AG04449 (cell line): Measurements from ENCODE around the gene ASPRV1.
A peak's percentile ranks its signal among the peaks of the same experiment; 100 is the strongest.

Source experiments
- CTCF ChIA-PET: fragments of 350-600 bp; formaldehyde crosslinking; extraction: SDS; loops from one replicate; lab custom pipeline; 2021; ENCODE audit warnings: antibody characterized with exemption; lab: Yijun Ruan, JAX
- POLR2A ChIA-PET: fragments of 400-600, 350-600 bp; formaldehyde crosslinking; extraction: SDS; loops from one replicate; lab custom pipeline; 2020; ENCODE audit warnings: antibody characterized with exemption, inconsistent platforms; lab: Yijun Ruan, JAX
- DNase-seq: peaks from one replicate; pipeline ENCODE4 v3.0.0-alpha.2; 2010; ENCODE audit warnings: low read depth, low spot score
- H3K4me3 ChIP-seq: 2 replicates; pipeline ENCODE4 v1.5.1; 2011; ENCODE audit warnings: low read depth, mild to moderate bottlenecking, control low read depth, low read length
- CTCF ChIP-seq: IDR thresholded peaks from one replicate; pipeline ENCODE4 v1.5.1; 2011; ENCODE audit warnings: mild to moderate bottlenecking, moderate library complexity, low read length, control low read depth, inconsistent platforms; ENCODE audit not compliant: insufficient read depth; ENCODE audit errors: missing control alignments

The ASPRV1 gene

GRCh38 chr2:69933839-69934613 lies 27.4 kb downstream of the ASPRV1 start:
- CTCF ChIA-PET, result interaction anchor here (0.9 to 1.9 kb wide), 6 partner anchors 10 to 209 kb away, joined by 4 to 7 read pairs (median 5); partner anchors contain the start of gene MXD1
- peak overlapping the region; percentile 4; the same call in 1 of the 2 replicates for H3K4me3 ChIP-seq

GRCh38 chr2:69933254-69933828 lies 28.1 kb downstream of the ASPRV1 start:
- POLR2A ChIA-PET, result interaction anchor here (1.0 to 1.5 kb wide), 2 partner anchors 13 to 19 kb away, joined by 6 to 10 read pairs; partner anchors contain the start of gene MXD1

More at GRCh38 chr2:69933839-69934613, 27.4 kb downstream of the ASPRV1 start:
- no peak for DNase-seq
- POLR2A ChIA-PET, result interaction anchor here (0.6 to 1.5 kb wide), 3 partner anchors 12 to 141 kb away, joined by 3 to 10 read pairs (median 6); partner anchors contain the start of gene MXD1
- no peak for TF ChIP-seq CTCF

GRCh38 chr2:69932596-69932922 lies 28.9 kb downstream of the ASPRV1 start:
- H3K4me3 ChIP-seq, result no peak overlapping the region
- POLR2A ChIA-PET, result no interaction called here
- no peak for TF ChIP-seq CTCF
- DNase-seq, result no peak
- CTCF ChIA-PET, result no interaction called here

More at GRCh38 chr2:69933254-69933828, 28.1 kb downstream of the ASPRV1 start:
- TF ChIP-seq CTCF, result no peak
- no peak for DNase-seq
- no peak overlapping the region for H3K4me3 ChIP-seq
- CTCF ChIA-PET, result interaction anchor here (0.9 to 1.9 kb wide), 5 partner anchors 10 to 139 kb away, joined by 4 to 7 read pairs (median 5); partner anchors contain the start of gene MXD1

GRCh38 chr2:69931832-69932595 lies 29.4 kb downstream of the ASPRV1 start:
- CTCF ChIA-PET, result interaction anchor here (1.0 to 1.1 kb wide), 2 partner anchors 9 to 18 kb away, joined by 3 to 5 read pairs; partner anchors contain the start of gene MXD1
- no peak for TF ChIP-seq CTCF
- H3K4me3 ChIP-seq, result no peak overlapping the region
- DNase-seq, result no peak
- POLR2A ChIA-PET, result interaction anchor here (1.0 kb wide), 1 partner anchor 17 kb away, joined by 4 read pairs; the partner anchor contains the start of gene MXD1

- CTCF ChIA-PET, result no interaction called here
- POLR2A ChIA-PET, result no interaction called here
- DNase-seq, result no peak
- no peak for TF ChIP-seq CTCF
- no peak overlapping the region for H3K4me3 ChIP-seq
Observed at GRCh38 chr2:69926849-69927515, 34.4 kb downstream of the ASPRV1 start.
